ENCODE data around the gene TBX18. TPM values are rescaled to one million over a fixed set of nuclear protein-coding genes. Genes with fewer than 3 reads are reported as not detected.

The TBX18 gene
- total RNA-seq, 1 experiment from 2014 or later: not detected

- H3K4me2 ChIP-seq (ENCODE audit: insufficient read depth, insufficient read length, low read length): no peak overlapping the region
- no peak overlapping the region for H2AK5ac ChIP-seq (ENCODE audit: insufficient read length, low read length)
- no peak overlapping the region for H2BK20ac ChIP-seq (ENCODE audit: low read depth, low read length, poor library complexity, severe bottlenecking)
- Mint-ChIP-seq H3K4me1 (peaks cover 3 to 9% of the 10 kb centered on the region in 2 experiments; a peak in 3 of 4 replicates), H3K27ac (no peak overlapping the region), H3K9me3 (no peaks in the 10 kb centered on the region), H3K27me3 (ENCODE audit: low read depth) (peaks cover 75% of the 10 kb centered on the region), H3K4me3 (no peak overlapping the region), H3K36me3 (ENCODE audit: insufficient read depth in 1 of 3, low read depth in 3 of 3) (no peaks in the 10 kb centered on the region)
- no peak overlapping the region for H2BK5ac ChIP-seq (ENCODE audit: insufficient read length, low read length)
- H2AFZ ChIP-seq (ENCODE audit: low read length): no peak overlapping the region
- H4K5ac ChIP-seq (ENCODE audit: insufficient read length, low read depth, low read length): no peak overlapping the region
- no peak for DNase-seq
- no peak overlapping the region for H3T11ph ChIP-seq (ENCODE audit: low read length)
- H2BK120ac ChIP-seq (ENCODE audit: low read depth, low read length, poor library complexity, severe bottlenecking): no peak overlapping the region
- H3K23me2 ChIP-seq (ENCODE audit: insufficient read length, low read depth, low read length, poor library complexity, severe bottlenecking): peaks cover 10% of the 10 kb centered on the region
- no peak overlapping the region for H3K23ac ChIP-seq (ENCODE audit: insufficient read length, low read depth, low read length)
- no peaks in the 10 kb centered on the region for H3K9me3 ChIP-seq (ENCODE audit: control insufficient read depth, low read depth, low read length)
- H3K18ac ChIP-seq (ENCODE audit: insufficient read length, low read depth, low read length): no peak overlapping the region
- H3K79me2 ChIP-seq (ENCODE audit: insufficient read depth, low read length): no peaks in the 10 kb centered on the region
- no peak overlapping the region for H3K56ac ChIP-seq (ENCODE audit: insufficient read length, low read depth, low read length)
- H2BK15ac ChIP-seq (ENCODE audit: low read depth, low read length): no peak overlapping the region
- peaks cover 18% of the 10 kb centered on the region for H3K27me3 ChIP-seq (ENCODE audit: insufficient read depth, low read length)
- no peak overlapping the region for H3K4ac ChIP-seq (ENCODE audit: low read depth, low read length)
- no peak overlapping the region for H3K9ac ChIP-seq (ENCODE audit: extremely low read depth, insufficient read length, low read length)
- H4K91ac ChIP-seq (ENCODE audit: insufficient read length, low read depth, low read length): no peak overlapping the region
- no peak overlapping the region for H3K27ac ChIP-seq (ENCODE audit: insufficient read length, low read depth, low read length)
- H3K14ac ChIP-seq (ENCODE audit: insufficient read depth, low read length): no peak overlapping the region
- no peaks in the 10 kb centered on the region for H4K20me1 ChIP-seq (ENCODE audit: control insufficient read depth, insufficient read depth, insufficient read length)
- no peaks in the 10 kb centered on the region for H3K79me1 ChIP-seq (ENCODE audit: insufficient read depth, low read depth, low read length, poor library complexity, severe bottlenecking)
- H3K4me1 ChIP-seq (ENCODE audit: insufficient read depth, low read length): no peaks in the 10 kb centered on the region
- TF ChIP-seq CTCF (conservative IDR thresholded peaks at IDR 0.05): no peak
- no peak overlapping the region for H4K8ac ChIP-seq (replicated peaks; ENCODE audit: insufficient read length, low read depth, low read length)
- no peak overlapping the region for H2BK12ac ChIP-seq (ENCODE audit: insufficient read length, low read depth, low read length)
These were observed 5.9 kb downstream of the TBX18 start for GRCh38 chr6:84758486-84758885.

All from H9 (cell line).